NCI-H2029 (cell line): ENCODE data around the gene LRRC19.

Experiments used
- DNase-seq: peaks from one replicate; lab custom pipeline; 2025; lab: John Stamatoyannopoulos, UW

Gene LRRC19

GRCh38 chr9:26955921-26956859, 49.3 kb downstream of the LRRC19 start, which contains the start of gene IFT74:
IFT74 (plus strand) TSS chr9:26956412; CDS start chr9:26961968, 5,556 bp downstream.
- peak; percentile 95 for DNase-seq

- DNase-seq, result no peak
Observed at GRCh38 chr9:26955222-26955903, 50.1 kb downstream of the LRRC19 start.

DNA sequence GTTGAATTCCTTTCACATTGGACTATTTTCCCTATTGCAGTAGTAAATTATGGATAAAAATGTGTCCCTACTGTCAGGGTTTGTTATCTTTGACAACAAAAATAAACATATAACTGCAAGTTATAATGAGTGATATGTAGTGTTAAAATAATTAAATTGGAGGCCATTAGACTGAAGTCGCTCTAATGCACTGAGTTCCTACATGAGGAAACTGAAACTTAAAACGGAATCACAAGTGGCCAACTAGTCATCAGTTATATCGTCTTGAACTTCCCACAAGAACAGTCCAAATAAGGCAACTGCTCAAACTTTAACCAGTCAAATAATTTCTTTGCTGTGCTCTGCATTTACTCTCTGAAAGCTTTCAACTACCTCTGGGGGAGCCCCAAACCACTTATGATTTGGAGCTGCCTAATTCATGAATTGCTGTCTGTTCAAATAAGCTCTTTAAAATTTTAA, 51.4 kb downstream of the LRRC19 start:
- no peak for DNase-seq

DNA sequence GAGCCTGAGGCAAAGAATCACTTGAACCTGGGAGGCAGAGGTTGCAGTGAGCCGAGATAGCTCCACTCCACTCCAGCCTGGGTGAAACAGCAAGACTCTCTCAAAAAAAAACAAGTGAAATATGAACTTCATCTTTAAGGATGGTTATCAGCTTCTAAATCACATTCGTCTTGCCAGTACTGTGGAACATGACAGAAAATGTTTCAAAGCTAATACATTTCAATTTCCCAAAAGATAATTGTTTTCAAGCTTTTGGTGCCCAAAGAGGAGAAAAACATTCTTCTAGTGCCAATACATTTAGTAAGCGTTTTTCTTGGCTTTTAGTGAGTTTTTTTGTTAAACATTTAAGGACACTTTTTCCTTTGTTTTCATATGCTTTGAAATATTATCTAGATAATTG, 53.7 kb downstream of the LRRC19 start:
- DNase-seq, result no peak

DNA sequence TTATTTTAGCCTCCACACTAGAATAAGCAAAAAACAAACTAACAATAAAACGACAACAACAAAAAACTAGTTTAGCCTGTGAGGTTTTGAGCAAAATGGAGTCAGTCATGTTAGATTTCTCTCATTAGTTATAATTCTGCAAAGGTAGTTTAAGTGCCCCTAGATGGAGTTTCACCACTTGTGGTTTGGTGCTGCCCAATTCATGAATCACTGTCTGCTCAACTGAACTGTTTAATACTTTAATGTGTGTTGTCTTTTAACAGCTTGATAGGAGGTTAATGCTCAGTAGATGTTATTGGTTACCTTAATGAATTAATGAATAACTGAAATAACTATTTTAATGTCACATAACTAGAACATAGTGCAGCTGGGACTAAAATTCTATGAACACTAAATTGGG, 55.0 kb downstream of the LRRC19 start:
- no peak for DNase-seq

DNA sequence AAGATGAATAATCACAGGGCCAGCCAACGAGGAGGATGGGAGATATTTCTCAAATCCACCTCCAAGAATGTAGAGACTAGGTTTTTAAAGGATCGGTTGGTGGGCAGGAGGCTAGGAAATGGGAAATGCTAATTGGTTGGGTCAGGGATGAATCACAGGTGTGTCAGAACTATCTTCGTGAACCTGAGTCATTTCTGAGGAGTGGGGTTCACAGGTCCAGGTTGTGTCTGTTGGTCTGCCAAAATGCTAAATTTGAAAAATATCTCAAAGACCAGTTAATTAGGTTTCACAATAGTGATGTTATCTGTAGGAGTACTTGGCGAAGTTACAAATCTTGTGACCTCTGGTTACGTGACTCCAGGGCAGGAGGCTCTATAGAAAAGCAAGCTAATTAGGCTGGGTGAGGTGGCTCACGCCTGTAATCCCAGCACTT, 55.8 kb downstream of the LRRC19 start:
- DNase-seq, result no peak

GRCh38 chr9:26947736-26948135, 57.7 kb downstream of the LRRC19 start:
- DNase-seq, result no peak

- peak; percentile 88 for DNase-seq
Observed at GRCh38 chr9:26946753-26947727, 58.4 kb downstream of the LRRC19 start, which contains the start of gene PLAA. PLAA (minus strand) TSS chr9:26947242; CDS start chr9:26947045, 197 bp downstream.

DNA sequence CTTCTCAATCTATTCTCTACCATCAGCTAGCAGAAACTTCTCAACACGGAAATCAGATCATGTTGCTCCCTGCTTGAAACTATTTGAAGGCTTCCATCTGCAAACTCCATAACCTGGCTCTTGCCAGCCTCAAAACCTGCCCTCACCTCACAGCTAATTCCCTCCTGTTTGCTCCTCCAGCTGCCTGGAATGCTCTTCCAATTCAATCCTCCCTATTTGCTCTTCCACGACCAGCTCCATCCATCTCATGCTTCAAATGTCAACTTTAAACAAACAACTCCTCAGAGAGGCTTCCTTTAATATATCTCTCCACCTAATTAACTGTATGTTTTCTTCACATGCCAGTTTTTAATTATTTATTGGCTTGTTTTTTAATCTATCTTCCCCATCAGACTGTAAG, 59.9 kb downstream of the LRRC19 start:
- no peak for DNase-seq
